ENCODE data around the gene PSMG2. TPM values are rescaled to one million over a fixed set of nuclear protein-coding genes. Genes with fewer than 3 reads are reported as not detected.

Gene PSMG2
- total RNA-seq, 2 experiments from 2014 or later = 58.4 to 61.7 TPM

DNA sequence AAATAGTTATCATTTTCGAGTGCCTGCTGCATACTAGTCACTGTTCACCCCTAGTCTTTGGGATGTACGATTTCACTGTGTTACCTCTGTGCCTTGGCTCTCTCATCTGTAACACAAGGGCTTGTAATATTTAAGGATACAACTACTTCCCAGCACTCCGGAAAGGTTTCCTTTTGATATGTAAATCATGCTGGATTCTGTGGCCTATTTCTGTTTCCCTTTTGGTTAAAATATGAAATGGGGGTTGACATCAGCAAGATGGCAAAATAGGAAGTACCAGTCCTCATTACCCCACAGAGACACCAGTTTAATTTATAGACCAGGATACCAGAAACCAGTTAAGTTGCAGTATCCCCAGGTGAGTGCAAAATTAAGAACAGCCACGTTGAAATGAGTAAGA lies 23.5 kb downstream of the PSMG2 start:
- ChIA-PET POLR2A (interaction anchor here (1.3 to 1.7 kb wide), 3 partner anchors 157 to 222 kb away, joined by 3 to 7 read pairs (median 4); partner anchors contain the start of gene SEH1L), CTCF (interaction anchor here (0.7 to 6.3 kb wide), 12 partner anchors 15 to 220 kb away, joined by 3 to 61 read pairs (median 4); no protein-coding TSS in a partner anchor)
- H3K36me3 Mint-ChIP-seq (ENCODE audit: low read depth) = peaks cover 53% of the 10 kb centered on the region
- no peak for ATAC-seq (ENCODE audit: poor library complexity)
- TF ChIP-seq, protein P1, sequence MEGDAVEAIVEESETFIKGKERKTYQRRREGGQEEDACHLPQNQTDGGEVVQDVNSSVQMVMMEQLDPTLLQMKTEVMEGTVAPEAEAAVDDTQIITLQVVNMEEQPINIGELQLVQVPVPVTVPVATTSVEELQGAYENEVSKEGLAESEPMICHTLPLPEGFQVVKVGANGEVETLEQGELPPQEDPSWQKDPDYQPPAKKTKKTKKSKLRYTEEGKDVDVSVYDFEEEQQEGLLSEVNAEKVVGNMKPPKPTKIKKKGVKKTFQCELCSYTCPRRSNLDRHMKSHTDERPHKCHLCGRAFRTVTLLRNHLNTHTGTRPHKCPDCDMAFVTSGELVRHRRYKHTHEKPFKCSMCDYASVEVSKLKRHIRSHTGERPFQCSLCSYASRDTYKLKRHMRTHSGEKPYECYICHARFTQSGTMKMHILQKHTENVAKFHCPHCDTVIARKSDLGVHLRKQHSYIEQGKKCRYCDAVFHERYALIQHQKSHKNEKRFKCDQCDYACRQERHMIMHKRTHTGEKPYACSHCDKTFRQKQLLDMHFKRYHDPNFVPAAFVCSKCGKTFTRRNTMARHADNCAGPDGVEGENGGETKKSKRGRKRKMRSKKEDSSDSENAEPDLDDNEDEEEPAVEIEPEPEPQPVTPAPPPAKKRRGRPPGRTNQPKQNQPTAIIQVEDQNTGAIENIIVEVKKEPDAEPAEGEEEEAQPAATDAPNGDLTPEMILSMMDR (IDR thresholded peaks at IDR 0.05) = no peak
- H3K4me3 Mint-ChIP-seq = no peak overlapping the region
- no peak for DNase-seq
- H3K9me3 Mint-ChIP-seq = no peaks in the 10 kb centered on the region
- H3K4me1 ChIP-seq (ENCODE audit: insufficient read depth, low read length) = no peaks in the 10 kb centered on the region
- peaks cover 48% of the 10 kb centered on the region for H3K36me3 ChIP-seq (ENCODE audit: insufficient read depth, low read length)
- H3K4me1 Mint-ChIP-seq (ENCODE audit: low read depth) = peaks cover 6% of the 10 kb centered on the region
- no peak overlapping the region for H3K27ac ChIP-seq (ENCODE audit: low read depth in 1 of 2, low read length in 2 of 2)
- H3K27me3 Mint-ChIP-seq = no peaks in the 10 kb centered on the region
- no peak overlapping the region for H3K27ac Mint-ChIP-seq
- no peaks in the 10 kb centered on the region for H3K27me3 ChIP-seq (ENCODE audit: control insufficient read depth in 1 of 2, insufficient read depth in 2 of 2, low read length in 2 of 2)
- H3K4me3 ChIP-seq (ENCODE audit: low read length) = no peak overlapping the region
- intact Hi-C loops (cut with DNase I, micrococcal nuclease) = loop anchor here in 1 of 2 experiments (2.0 kb wide), 1 partner anchor 432 kb away; no protein-coding TSS in a partner anchor
- H3K9me3 ChIP-seq (ENCODE audit: control insufficient read depth in 1 of 2, insufficient read depth in 1 of 2, low read length in 2 of 2) = no peaks in the 10 kb centered on the region

DNA sequence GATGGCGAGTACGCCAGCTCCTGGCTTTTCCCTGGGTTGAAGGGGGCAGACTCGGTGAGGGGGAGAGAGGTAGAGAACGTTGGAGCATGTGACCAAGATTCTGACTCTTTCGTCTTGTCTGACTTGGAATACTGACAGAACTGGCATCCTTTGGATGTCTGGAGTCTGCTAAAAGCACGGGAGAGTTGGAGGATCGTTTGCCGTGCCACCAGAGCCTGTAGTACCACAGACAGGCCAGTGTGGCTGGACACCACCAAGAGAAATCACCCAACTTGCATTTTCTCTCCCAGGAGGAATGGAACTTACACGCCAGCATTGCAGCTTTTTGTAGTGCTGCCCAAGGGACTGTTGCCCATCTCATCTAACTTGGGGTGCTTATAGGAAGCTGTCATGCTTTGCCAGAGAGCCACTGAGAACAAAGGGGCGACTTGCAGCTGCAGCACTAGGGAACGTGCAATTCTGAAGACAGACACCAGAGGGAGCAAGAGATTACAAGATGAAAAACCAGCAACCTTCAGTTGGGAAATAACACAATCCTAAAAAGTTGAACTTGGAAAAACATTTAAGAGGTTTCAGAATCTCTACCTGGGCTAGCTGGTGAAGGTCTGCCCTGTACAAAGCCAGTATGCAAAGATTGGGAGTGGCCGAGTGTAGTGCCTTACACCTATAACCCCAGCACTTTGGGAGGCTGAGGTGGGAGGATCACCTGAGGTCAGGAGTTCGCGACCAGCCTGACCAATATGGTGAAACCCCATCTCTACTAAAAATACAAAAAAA lies 24.1 kb downstream of the PSMG2 start:
- Mint-ChIP-seq H3K4me1 (ENCODE audit: low read depth) (peaks cover 2% of the 10 kb centered on the region), H3K4me3 (no peak overlapping the region), H3K27me3 (no peaks in the 10 kb centered on the region), H3K9me3 (no peaks in the 10 kb centered on the region), H3K27ac (no peak overlapping the region), H3K36me3 (ENCODE audit: low read depth) (peaks cover 47% of the 10 kb centered on the region)
- TF ChIP-seq, protein P1 (IDR thresholded peaks at IDR 0.05) = peak; percentile 98
- ChIA-PET CTCF (interaction anchor here (0.7 to 6.3 kb wide), 14 partner anchors 8 to 264 kb away, joined by 3 to 61 read pairs (median 4); partner anchors contain the start of gene CEP192), POLR2A (interaction anchor here (1.3 to 1.7 kb wide), 3 partner anchors 156 to 221 kb away, joined by 3 to 7 read pairs (median 4); partner anchors contain the start of gene SEH1L)
- peak; percentile 67 for ATAC-seq (ENCODE audit: poor library complexity)
- DNase-seq = peak in 13 of 14 experiments; percentile 7 to 82 (median 44)
- intact Hi-C loops (cut with DNase I, micrococcal nuclease) = loop anchor here (1.0 to 2.0 kb wide), 6 partner anchors 166 to 432 kb away; no protein-coding TSS in a partner anchor
- no peaks in the 10 kb centered on the region for H3K9me3 ChIP-seq (ENCODE audit: control insufficient read depth in 1 of 2, insufficient read depth in 1 of 2, low read length in 2 of 2)
- peaks cover 44% of the 10 kb centered on the region for H3K36me3 ChIP-seq (ENCODE audit: insufficient read depth, low read length)
- H3K27me3 ChIP-seq (ENCODE audit: control insufficient read depth in 1 of 2, insufficient read depth in 2 of 2, low read length in 2 of 2) = no peaks in the 10 kb centered on the region
- no peak overlapping the region for H3K4me3 ChIP-seq (ENCODE audit: low read length)
- no peaks in the 10 kb centered on the region for H3K4me1 ChIP-seq (ENCODE audit: insufficient read depth, low read length)
- no peak overlapping the region for H3K27ac ChIP-seq (ENCODE audit: low read depth in 1 of 2, low read length in 2 of 2)

DNA sequence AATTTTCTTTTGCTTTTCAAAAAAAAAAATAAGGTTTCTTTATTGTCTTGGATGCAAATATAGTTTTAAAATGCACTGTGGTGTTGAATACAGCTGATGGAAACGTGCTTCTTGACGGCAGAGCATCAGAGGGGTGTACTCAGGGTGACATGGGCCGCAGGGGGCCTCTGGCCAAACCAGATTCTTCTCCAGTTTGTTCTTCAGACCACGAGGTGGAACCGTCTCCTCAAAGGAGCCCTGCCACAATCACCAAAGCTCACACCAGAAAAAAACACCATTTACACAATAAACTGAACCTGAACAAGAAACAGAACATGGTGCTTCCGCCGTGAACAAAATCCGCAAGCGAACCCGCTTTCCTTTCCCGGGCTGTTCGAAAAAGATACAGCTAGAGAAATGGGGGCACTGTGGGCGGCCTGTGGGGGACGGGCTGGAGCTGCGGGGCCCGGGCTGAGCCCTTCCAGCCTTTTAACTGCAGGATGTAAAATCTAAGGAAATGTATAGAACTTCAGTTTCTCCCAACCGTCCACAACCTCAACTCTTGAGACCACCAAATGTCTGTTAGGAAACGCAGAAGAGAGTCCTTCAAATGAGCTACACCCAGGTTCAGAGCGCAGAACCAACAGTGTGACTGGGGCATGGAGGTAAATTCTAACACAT lies 34.5 kb downstream of the PSMG2 start:
- ATAC-seq (ENCODE audit: poor library complexity) (no peak), DNase-seq (no peak)
- no peaks in the 10 kb centered on the region for H3K9me3 ChIP-seq (ENCODE audit: control insufficient read depth in 1 of 2, insufficient read depth in 1 of 2, low read length in 2 of 2)
- H3K27me3 Mint-ChIP-seq = no peaks in the 10 kb centered on the region
- ChIA-PET POLR2A (interaction anchor here (1.1 kb wide), 1 partner anchor 174 kb away, joined by 3 read pairs; no protein-coding TSS in a partner anchor), CTCF (interaction anchor here (1.2 kb wide), 1 partner anchor 197 kb away, joined by 3 read pairs; no protein-coding TSS in a partner anchor)
- no peak overlapping the region for H3K27ac ChIP-seq (ENCODE audit: low read depth in 1 of 2, low read length in 2 of 2)
- H3K36me3 ChIP-seq (ENCODE audit: insufficient read depth, low read length) = no peaks in the 10 kb centered on the region
- H3K4me3 ChIP-seq (ENCODE audit: low read length) = no peak overlapping the region
- H3K27ac Mint-ChIP-seq = no peak overlapping the region
- TF ChIP-seq, protein P1 (IDR thresholded peaks at IDR 0.05) = no peak
- no peaks in the 10 kb centered on the region for H3K4me1 Mint-ChIP-seq (ENCODE audit: low read depth)
- H3K4me3 Mint-ChIP-seq = no peak overlapping the region
- intact Hi-C loops (cut with DNase I, micrococcal nuclease) = no loop called here
- no peaks in the 10 kb centered on the region for H3K4me1 ChIP-seq (ENCODE audit: insufficient read depth, low read length)
- H3K27me3 ChIP-seq (ENCODE audit: control insufficient read depth in 1 of 2, insufficient read depth in 2 of 2, low read length in 2 of 2) = no peaks in the 10 kb centered on the region
- H3K9me3 Mint-ChIP-seq = no peaks in the 10 kb centered on the region
- no peaks in the 10 kb centered on the region for H3K36me3 Mint-ChIP-seq (ENCODE audit: low read depth)

Measured in CD4-positive, alpha-beta T cell (primary cell).